Neuronal stem cell (in vitro differentiated cells): ENCODE results near the gene TMF1. TPM values are rescaled to one million over a fixed set of nuclear protein-coding genes. Genes with fewer than 3 reads are reported as not detected.

Experiments used
- DNase-seq: peaks from one replicate; pipeline ENCODE4 v3.0.0-alpha.2; 2013; ENCODE audit warnings: low spot score
- H2AFZ ChIP-seq: one replicate; pipeline ENCODE4 v1.6.1; 2013; ENCODE audit warnings: mild to moderate bottlenecking, low read length, inconsistent platforms
- H2AK5ac ChIP-seq: 2 replicates; pipeline ENCODE4 v1.6.1; 2013; ENCODE audit warnings: low read depth, mild to moderate bottlenecking, inconsistent platforms, low read length, moderate library complexity, mixed read lengths
- H2BK120ac ChIP-seq: 2 replicates; pipeline ENCODE4 v1.6.1; 2013; ENCODE audit warnings: low read depth, mild to moderate bottlenecking, inconsistent platforms, low read length, moderate library complexity, mixed read lengths
- H2BK12ac ChIP-seq: one replicate; pipeline ENCODE4 v1.6.1; 2013; ENCODE audit warnings: low read length, inconsistent platforms
- H2BK15ac ChIP-seq: 2 replicates; pipeline ENCODE4 v1.6.1; 2013; ENCODE audit warnings: mild to moderate bottlenecking, low read length, inconsistent platforms, mixed read lengths
- H2BK5ac ChIP-seq: one replicate; pipeline ENCODE4 v1.6.1; 2013; ENCODE audit warnings: inconsistent platforms, mild to moderate bottlenecking, low read length, moderate library complexity
- H3K14ac ChIP-seq: one replicate; pipeline ENCODE4 v1.6.1; 2013; ENCODE audit warnings: low read length, inconsistent platforms
- H3K18ac ChIP-seq: 2 replicates; pipeline ENCODE4 v1.6.1; 2013; ENCODE audit warnings: low read length, inconsistent platforms
- H3K23ac ChIP-seq: 2 replicates; pipeline ENCODE4 v1.6.1; 2013; ENCODE audit warnings: low read depth, mild to moderate bottlenecking, mixed read lengths, low read length, inconsistent platforms; ENCODE audit not compliant: poor library complexity
- H3K27ac ChIP-seq: replicated peaks from 3 replicates; pipeline ENCODE4 v1.5.1; 2013; ENCODE audit warnings: low read length, inconsistent platforms
- H3K27me3 ChIP-seq, 3 experiments: 2 replicates each; pipeline ENCODE4 v1.6.1; 2013; ENCODE audit warnings: low read length in 3 of 3, mild to moderate bottlenecking in 2 of 3, inconsistent platforms in 1 of 3, low read depth in 1 of 3, mixed read lengths in 1 of 3, moderate library complexity in 1 of 3; ENCODE audit not compliant: control insufficient read depth in 3 of 3, insufficient read depth in 3 of 3
- H3K36me3 ChIP-seq, 2 donors: replicated peaks in 1 of 2; 2 replicates each; pipeline ENCODE4 v1.6.1; 2013; ENCODE audit warnings: low read length in 2 of 2; ENCODE audit not compliant: control insufficient read depth in 2 of 2, insufficient read depth in 2 of 2
- H3K4ac ChIP-seq: 2 replicates; pipeline ENCODE4 v1.6.1; 2013; ENCODE audit warnings: inconsistent platforms, mild to moderate bottlenecking, low read length, moderate library complexity
- H3K4me1 ChIP-seq, 2 donors: 1 replicate in 1 of 2; 2 replicates in 1 of 2; pipeline ENCODE4 v1.6.1; 2013; ENCODE audit warnings: low read length in 2 of 2, low read depth in 1 of 2; ENCODE audit not compliant: control insufficient read depth in 2 of 2, insufficient read depth in 1 of 2
- H3K4me2 ChIP-seq: one replicate; pipeline ENCODE4 v1.6.1; 2013; ENCODE audit warnings: mild to moderate bottlenecking, low read length, inconsistent platforms; ENCODE audit not compliant: insufficient read depth, poor library complexity, severe bottlenecking
- H3K4me3 ChIP-seq, 2 donors: 2 replicates each; pipeline ENCODE4 v1.5.1; 2013; ENCODE audit warnings: low read length in 2 of 2, mild to moderate bottlenecking in 2 of 2, inconsistent platforms in 1 of 2, moderate library complexity in 1 of 2
- H3K79me1 ChIP-seq: one replicate; pipeline ENCODE4 v1.6.1; 2013; ENCODE audit warnings: low read depth, mild to moderate bottlenecking, inconsistent platforms, low read length, moderate library complexity
- H3K9ac ChIP-seq: one replicate; pipeline ENCODE4 v1.6.1; 2013; ENCODE audit warnings: mild to moderate bottlenecking, low read depth, low read length, inconsistent platforms; ENCODE audit not compliant: poor library complexity
- H3K9me3 ChIP-seq, 2 donors: replicated peaks in 1 of 2; 2 replicates each; pipeline versions ENCODE3 to v1.6.1; 2013; ENCODE audit warnings: low read length in 2 of 2, mild to moderate bottlenecking in 2 of 2, inconsistent platforms in 1 of 2, low read depth in 1 of 2, mixed read lengths in 1 of 2, moderate library complexity in 1 of 2; ENCODE audit not compliant: control insufficient read depth in 2 of 2, insufficient read depth in 1 of 2
- H4K8ac ChIP-seq: one replicate; pipeline ENCODE4 v1.6.1; 2013; ENCODE audit warnings: low read depth, mild to moderate bottlenecking, inconsistent platforms, low read length, moderate library complexity
- H4K91ac ChIP-seq: one replicate; pipeline ENCODE4 v1.6.1; 2013; ENCODE audit warnings: low read length, low read depth, mild to moderate bottlenecking, inconsistent platforms; ENCODE audit not compliant: poor library complexity
- WGBS, 2 donors: extraction: QIAGEN DNeasy Blood & Tissue Kit; methylation state at CpG; one replicate each; pipeline ENCODE4 v1.1.7; 2013; ENCODE audit warnings: missing lambda C conversion rate in 2 of 2, mixed read lengths in 1 of 2; ENCODE audit not compliant: insufficient read length in 2 of 2, insufficient replicate concordance in 1 of 2; ENCODE audit errors: extremely low coverage in 2 of 2; 5-methylcytosine and 5-hydroxymethylcytosine counted together
- polyA plus RNA-seq, 2 experiments: library from polyadenylated mRNA; stranded (reverse); fragments of 200-250 nt; gene quantifications; one replicate each; pipeline ENCODE4 v1.2.3, GENCODE V29; 2013

Gene TMF1, protein sequence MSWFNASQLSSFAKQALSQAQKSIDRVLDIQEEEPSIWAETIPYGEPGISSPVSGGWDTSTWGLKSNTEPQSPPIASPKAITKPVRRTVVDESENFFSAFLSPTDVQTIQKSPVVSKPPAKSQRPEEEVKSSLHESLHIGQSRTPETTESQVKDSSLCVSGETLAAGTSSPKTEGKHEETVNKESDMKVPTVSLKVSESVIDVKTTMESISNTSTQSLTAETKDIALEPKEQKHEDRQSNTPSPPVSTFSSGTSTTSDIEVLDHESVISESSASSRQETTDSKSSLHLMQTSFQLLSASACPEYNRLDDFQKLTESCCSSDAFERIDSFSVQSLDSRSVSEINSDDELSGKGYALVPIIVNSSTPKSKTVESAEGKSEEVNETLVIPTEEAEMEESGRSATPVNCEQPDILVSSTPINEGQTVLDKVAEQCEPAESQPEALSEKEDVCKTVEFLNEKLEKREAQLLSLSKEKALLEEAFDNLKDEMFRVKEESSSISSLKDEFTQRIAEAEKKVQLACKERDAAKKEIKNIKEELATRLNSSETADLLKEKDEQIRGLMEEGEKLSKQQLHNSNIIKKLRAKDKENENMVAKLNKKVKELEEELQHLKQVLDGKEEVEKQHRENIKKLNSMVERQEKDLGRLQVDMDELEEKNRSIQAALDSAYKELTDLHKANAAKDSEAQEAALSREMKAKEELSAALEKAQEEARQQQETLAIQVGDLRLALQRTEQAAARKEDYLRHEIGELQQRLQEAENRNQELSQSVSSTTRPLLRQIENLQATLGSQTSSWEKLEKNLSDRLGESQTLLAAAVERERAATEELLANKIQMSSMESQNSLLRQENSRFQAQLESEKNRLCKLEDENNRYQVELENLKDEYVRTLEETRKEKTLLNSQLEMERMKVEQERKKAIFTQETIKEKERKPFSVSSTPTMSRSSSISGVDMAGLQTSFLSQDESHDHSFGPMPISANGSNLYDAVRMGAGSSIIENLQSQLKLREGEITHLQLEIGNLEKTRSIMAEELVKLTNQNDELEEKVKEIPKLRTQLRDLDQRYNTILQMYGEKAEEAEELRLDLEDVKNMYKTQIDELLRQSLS
- polyA plus RNA-seq (2013, experiment 1 of 2) = 11.4 TPM
- polyA plus RNA-seq (2013, experiment 2 of 2) = 11.6 TPM

DNA sequence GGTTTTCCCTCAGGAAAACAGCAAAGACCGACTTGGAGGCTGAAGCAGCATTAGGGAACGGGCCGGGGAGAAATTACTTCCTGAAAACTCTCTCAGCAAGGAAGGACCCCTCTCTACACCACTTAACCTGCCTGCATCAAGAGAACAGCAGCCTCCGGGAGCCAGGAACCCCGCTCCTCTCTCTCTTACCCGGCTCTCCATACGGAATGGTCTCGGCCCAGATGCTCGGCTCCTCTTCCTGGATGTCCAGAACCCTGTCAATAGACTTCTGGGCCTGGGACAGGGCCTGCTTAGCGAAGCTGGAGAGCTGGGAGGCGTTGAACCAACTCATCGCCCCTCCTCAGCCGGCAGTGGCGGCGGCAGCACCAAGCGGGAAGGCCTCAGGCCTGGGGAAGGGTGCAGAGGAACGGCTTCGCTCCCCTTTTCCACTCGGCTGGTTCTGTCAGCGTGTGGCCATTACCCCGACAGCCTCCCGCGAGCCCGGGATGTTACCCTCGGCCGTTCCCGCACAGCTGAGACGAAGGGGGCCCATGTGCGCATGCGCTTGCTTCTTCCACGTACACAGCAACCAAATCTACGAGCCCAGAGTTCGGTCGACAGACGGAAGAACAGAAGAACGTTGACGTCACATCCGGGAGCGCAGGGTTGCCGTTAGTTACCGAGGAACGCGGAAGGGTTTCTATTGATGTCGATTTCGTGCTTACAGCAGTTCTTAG is at the start of gene TMF1:
TSS of gene TMF1 (minus strand) at position 578 of the 716 bp plus-strand sequence. CDS start at position 331, 247 bp downstream.
- Histone ChIP-seq H2AFZ (peak within 1 kb of the TSS; percentile 86), H3K27me3 (no peaks in the 10 kb centered on the region), H3K9me3 (no peaks in the 10 kb centered on the region), H3K36me3 (peaks cover 5 to 68% of the 10 kb centered on the region in 2 donors), H2BK15ac (no peak within 1 kb of the TSS), H3K4me2 (peak within 1 kb of the TSS; percentile 66), H3K4me3 (peak within 1 kb of the TSS; percentile 64 to 94), H3K27ac (peak within 1 kb of the TSS; percentile 61), H2AK5ac (peak within 1 kb of the TSS; percentile 60), H2BK120ac (no peak within 1 kb of the TSS), H3K79me1 (no peaks in the 10 kb centered on the region), H3K9ac (peak within 1 kb of the TSS; percentile 96), H3K4ac (no peak within 1 kb of the TSS), H3K4me1 (peaks cover 2 to 8% of the 10 kb centered on the region in 2 donors), H2BK5ac (peak within 1 kb of the TSS; percentile 71), H3K23ac (peak within 1 kb of the TSS; percentile 12), H3K14ac (no peak within 1 kb of the TSS), H2BK12ac (no peak within 1 kb of the TSS), H4K91ac (no peak within 1 kb of the TSS), H3K18ac (peak within 1 kb of the TSS; percentile 93), H4K8ac (no peak within 1 kb of the TSS)
- peak; percentile 98 for DNase-seq
- WGBS, 2 donors = no CpG with 5 or more reads among the region's 45 CpGs

DNA sequence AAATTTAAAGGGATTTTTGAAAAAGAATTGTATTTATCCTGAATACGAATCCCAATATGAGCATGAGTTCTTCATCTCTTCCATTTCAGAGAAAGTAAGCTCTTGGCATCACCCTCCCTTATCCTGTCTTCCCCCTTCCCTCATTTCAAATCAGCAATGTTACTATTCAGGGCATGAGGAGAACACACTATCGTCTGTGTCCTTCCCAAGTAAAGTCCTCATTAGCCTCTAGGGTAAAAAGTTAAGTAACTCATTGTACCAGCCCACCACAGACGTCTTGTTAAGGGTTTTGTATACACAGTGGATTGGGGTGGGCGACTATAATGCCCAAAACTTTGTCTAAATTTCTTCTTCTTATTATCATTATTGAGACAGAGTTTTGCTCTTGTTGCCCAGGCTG is 47.4 kb upstream of the TMF1 start:
- no peaks in the 10 kb centered on the region for H3K4me1 ChIP-seq

DNA sequence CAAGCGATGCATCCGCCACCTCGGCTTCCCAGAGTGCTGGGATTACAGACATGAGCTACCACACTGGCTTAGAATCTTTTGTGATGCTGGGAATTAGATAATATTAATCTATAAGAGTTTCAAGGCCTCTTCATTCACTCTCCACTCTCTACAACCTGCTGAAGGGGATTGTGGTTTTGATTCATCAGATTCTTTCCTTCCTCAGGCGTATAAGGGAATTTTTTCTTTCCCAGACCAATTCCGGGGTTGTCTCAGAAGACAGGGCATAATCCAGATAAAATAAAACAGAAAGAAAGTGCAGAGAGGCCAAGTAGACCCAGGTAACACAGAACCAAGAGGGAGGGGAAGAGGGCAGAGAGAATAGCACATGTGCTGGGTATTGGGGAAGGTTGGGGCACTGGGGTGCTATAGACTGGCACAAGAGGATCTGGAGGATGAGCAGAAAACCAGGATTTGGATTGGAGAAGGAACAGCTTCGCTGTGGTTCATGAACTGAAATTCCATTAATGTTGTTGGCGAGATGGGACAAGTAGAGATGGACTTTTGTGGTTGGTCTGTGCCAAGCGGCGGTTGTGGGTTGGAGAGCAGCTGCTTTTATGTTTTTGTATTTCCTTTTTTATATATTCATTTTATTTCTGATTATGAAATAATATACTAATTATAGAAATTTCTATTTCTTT is 45.4 kb upstream of the TMF1 start:
- H2BK12ac ChIP-seq = no peak overlapping the region
- H3K9ac ChIP-seq = no peak overlapping the region
- H3K27ac ChIP-seq = no peak overlapping the region
- no peak overlapping the region for H3K18ac ChIP-seq
- H2AFZ ChIP-seq = no peak overlapping the region
- H2BK120ac ChIP-seq = no peak overlapping the region
- no CpG with 5 or more reads among the region's 9 CpGs for WGBS, 2 donors
- H2BK15ac ChIP-seq = no peak overlapping the region
- no peak overlapping the region for H4K8ac ChIP-seq
- DNase-seq = no peak
- no peak overlapping the region for H2AK5ac ChIP-seq
- H2BK5ac ChIP-seq = no peak overlapping the region
- peaks cover 0 to 5% of the 10 kb centered on the region in 2 donors for H3K4me1 ChIP-seq
- H3K23ac ChIP-seq = no peak overlapping the region
- no peaks in the 10 kb centered on the region for H3K79me1 ChIP-seq
- H3K14ac ChIP-seq = no peak overlapping the region
- no peaks in the 10 kb centered on the region for H3K9me3 ChIP-seq
- H3K4ac ChIP-seq = no peak overlapping the region
- no peak overlapping the region for H3K4me2 ChIP-seq
- no peak overlapping the region for H3K4me3 ChIP-seq
- no peaks in the 10 kb centered on the region for H3K27me3 ChIP-seq
- H3K36me3 ChIP-seq = peaks cover 4 to 20% of the 10 kb centered on the region in 2 donors
- H4K91ac ChIP-seq = no peak overlapping the region

More for the DNA sequence above, 47.4 kb upstream of the TMF1 start:
- no peak for DNase-seq
- H3K14ac ChIP-seq = no peak overlapping the region
- H4K91ac ChIP-seq = no peak overlapping the region
- H3K9me3 ChIP-seq = no peaks in the 10 kb centered on the region
- no peak overlapping the region for H3K18ac ChIP-seq
- H3K36me3 ChIP-seq = peaks cover 4 to 35% of the 10 kb centered on the region in 2 donors
- H2BK120ac ChIP-seq = no peak overlapping the region
- H3K4ac ChIP-seq = no peak overlapping the region
- no peak overlapping the region for H3K27ac ChIP-seq
- H2AFZ ChIP-seq = no peak overlapping the region
- H3K79me1 ChIP-seq = no peaks in the 10 kb centered on the region
- WGBS, 2 donors = no CpG with 5 or more reads among the region's 4 CpGs
- no peak overlapping the region for H3K4me3 ChIP-seq
- no peak overlapping the region for H3K4me2 ChIP-seq
- no peak overlapping the region for H2BK5ac ChIP-seq
- no peak overlapping the region for H4K8ac ChIP-seq
- H2BK15ac ChIP-seq = no peak overlapping the region
- no peak overlapping the region for H3K23ac ChIP-seq
- no peaks in the 10 kb centered on the region for H3K27me3 ChIP-seq
- H2AK5ac ChIP-seq = no peak overlapping the region
- H3K9ac ChIP-seq = no peak overlapping the region
- H2BK12ac ChIP-seq = no peak overlapping the region
